ENCODE data around the gene PTPRCAP. TPM values are rescaled to one million over a fixed set of nuclear protein-coding genes. Genes with fewer than 3 reads are reported as not detected.

Gene PTPRCAP
- total RNA-seq, 1 experiment from 2014 or later, result 0.56 TPM

GRCh38 chr11:67393437-67393836, 44.0 kb downstream of the PTPRCAP start:
- Histone ChIP-seq H3K27ac (ENCODE audit: low read depth, low read length, poor library complexity, severe bottlenecking) (no peak overlapping the region), H3K36me3 (ENCODE audit: insufficient read depth, low read length, poor library complexity, severe bottlenecking) (peaks cover 42% of the 10 kb centered on the region), H3K4me3 (ENCODE audit: low read depth, low read length, poor library complexity, severe bottlenecking) (no peak overlapping the region), H3K4me1 (ENCODE audit: insufficient read depth, low read length, poor library complexity, severe bottlenecking) (peaks cover 15% of the 10 kb centered on the region), H3K27me3 (replicated peaks; ENCODE audit: insufficient read depth, low read depth, low read length, poor library complexity) (no peaks in the 10 kb centered on the region), H3K9me3 (ENCODE audit: low read depth, low read length, poor library complexity, severe bottlenecking) (no peaks in the 10 kb centered on the region)
- ChIA-PET CTCF (no interaction called here), POLR2A (ENCODE audit: low non-redundant PET) (interaction anchor here (0.5 kb wide), 1 partner anchor 20 kb away, joined by 10 read pairs; the partner anchor contains the start of gene CLCF1)
- DNase-seq (ENCODE audit: low spot score), result no peak
- TF ChIP-seq CTCF (conservative IDR thresholded peaks at IDR 0.05; ENCODE audit: low read depth, low read length) (no peak), EZH2 (IDR thresholded peaks at IDR 0.05; ENCODE audit: borderline replicate concordance, low read depth, low read length, poor library complexity, severe bottlenecking) (no peak)
- no TSS peak for BruUV-seq (replicated peaks)
- intact Hi-C loops (cut with micrococcal nuclease; ENCODE audit: unreplicated experiment), result loop anchor here (5.0 kb wide), 1 partner anchor 114 kb away; the partner anchor contains the start of genes CDK2AP2 and PITPNM1

- Histone ChIP-seq H3K9me3 (ENCODE audit: low read depth, low read length, poor library complexity, severe bottlenecking) (no peaks in the 10 kb centered on the region), H3K36me3 (ENCODE audit: insufficient read depth, low read length, poor library complexity, severe bottlenecking) (peaks cover 30% of the 10 kb centered on the region), H3K27ac (ENCODE audit: low read depth, low read length, poor library complexity, severe bottlenecking) (peak overlapping the region; percentile 89), H3K27me3 (replicated peaks; ENCODE audit: insufficient read depth, low read depth, low read length, poor library complexity) (no peaks in the 10 kb centered on the region), H3K4me1 (ENCODE audit: insufficient read depth, low read length, poor library complexity, severe bottlenecking) (peaks cover 15% of the 10 kb centered on the region), H3K4me3 (ENCODE audit: low read depth, low read length, poor library complexity, severe bottlenecking) (peak overlapping the region; percentile 77)
- DNase-seq (ENCODE audit: low spot score), result no peak
- ChIA-PET POLR2A (ENCODE audit: low non-redundant PET) (interaction anchor here (1.2 kb wide), 1 partner anchor 9 kb away, joined by 3 read pairs; the partner anchor contains the start of gene PPP1CA), CTCF (interaction anchor here (0.8 to 2.7 kb wide), 4 partner anchors 9 to 43 kb away, joined by 4 to 10 read pairs (median 6); partner anchors contain the start of gene PPP1CA)
- BruUV-seq (replicated peaks), result TSS peak; percentile 62
- TF ChIP-seq EZH2 (IDR thresholded peaks at IDR 0.05; ENCODE audit: borderline replicate concordance, low read depth, low read length, poor library complexity, severe bottlenecking) (no peak), CTCF (conservative IDR thresholded peaks at IDR 0.05; ENCODE audit: low read depth, low read length) (no peak)
- intact Hi-C loops (cut with micrococcal nuclease; ENCODE audit: unreplicated experiment), result loop anchor here (5.0 kb wide), 1 partner anchor 115 kb away; the partner anchor contains the start of genes CDK2AP2 and PITPNM1
Observed at GRCh38 chr11:67392183-67392715, 45.2 kb downstream of the PTPRCAP start.

- TSS peak; percentile 84 for BruUV-seq (replicated peaks)
Observed at GRCh38 chr11:67391304-67392182, 45.9 kb downstream of the PTPRCAP start, which contains the start of gene RAD9A. Gene RAD9A (plus strand): TSS chr11:67391986. CDS start chr11:67392045, 59 bp downstream.

More at GRCh38 chr11:67391304-67392182, 45.9 kb downstream of the PTPRCAP start, which contains the start of gene RAD9A:
- peak within 1 kb of the TSS; percentile 77 for H3K4me3 ChIP-seq (ENCODE audit: low read depth, low read length, poor library complexity, severe bottlenecking)
- ChIA-PET CTCF (interaction anchor here (0.8 to 2.7 kb wide), 4 partner anchors 9 to 42 kb away, joined by 4 to 10 read pairs (median 6); partner anchors contain the start of gene PPP1CA), POLR2A (ENCODE audit: low non-redundant PET) (interaction anchor here (1.2 kb wide), 1 partner anchor 10 kb away, joined by 3 read pairs; the partner anchor contains the start of gene PPP1CA)
- no peaks in the 10 kb centered on the region for H3K9me3 ChIP-seq (ENCODE audit: low read depth, low read length, poor library complexity, severe bottlenecking)
- H3K4me1 ChIP-seq (ENCODE audit: insufficient read depth, low read length, poor library complexity, severe bottlenecking), result peaks cover 9% of the 10 kb centered on the region
- H3K36me3 ChIP-seq (ENCODE audit: insufficient read depth, low read length, poor library complexity, severe bottlenecking), result peaks cover 23% of the 10 kb centered on the region
- peak within 1 kb of the TSS; percentile 89 for H3K27ac ChIP-seq (ENCODE audit: low read depth, low read length, poor library complexity, severe bottlenecking)
- DNase-seq (ENCODE audit: low spot score), result peak; percentile 99
- TF ChIP-seq CTCF (conservative IDR thresholded peaks at IDR 0.05; ENCODE audit: low read depth, low read length), result no peak
- TF ChIP-seq EZH2 (IDR thresholded peaks at IDR 0.05; ENCODE audit: borderline replicate concordance, low read depth, low read length, poor library complexity, severe bottlenecking), result no peak
- intact Hi-C loops (cut with micrococcal nuclease; ENCODE audit: unreplicated experiment), result loop anchor here (5.0 kb wide), 1 partner anchor 116 kb away; the partner anchor contains the start of genes CDK2AP2 and PITPNM1
- H3K27me3 ChIP-seq (replicated peaks; ENCODE audit: insufficient read depth, low read depth, low read length, poor library complexity), result no peaks in the 10 kb centered on the region
